Stimulated activated CD4-positive, alpha-beta T cell treated with anti-CD3 and anti-CD28 coated beads, Interleukin-15, amount 100 ng/mL, for 24 hours (primary cell): Measurements from ENCODE around the gene PLXNA4.
"Not testable (repeated sequence)": the region's sequence is repeated elsewhere in the genome, so short reads cannot be mapped to it uniquely, and the experiment has no call there.

ENCODE experiments used
- DNase-seq: peaks from one replicate; pipeline ENCODE4 v3.0.0-alpha.2; 2020

Gene PLXNA4, protein sequence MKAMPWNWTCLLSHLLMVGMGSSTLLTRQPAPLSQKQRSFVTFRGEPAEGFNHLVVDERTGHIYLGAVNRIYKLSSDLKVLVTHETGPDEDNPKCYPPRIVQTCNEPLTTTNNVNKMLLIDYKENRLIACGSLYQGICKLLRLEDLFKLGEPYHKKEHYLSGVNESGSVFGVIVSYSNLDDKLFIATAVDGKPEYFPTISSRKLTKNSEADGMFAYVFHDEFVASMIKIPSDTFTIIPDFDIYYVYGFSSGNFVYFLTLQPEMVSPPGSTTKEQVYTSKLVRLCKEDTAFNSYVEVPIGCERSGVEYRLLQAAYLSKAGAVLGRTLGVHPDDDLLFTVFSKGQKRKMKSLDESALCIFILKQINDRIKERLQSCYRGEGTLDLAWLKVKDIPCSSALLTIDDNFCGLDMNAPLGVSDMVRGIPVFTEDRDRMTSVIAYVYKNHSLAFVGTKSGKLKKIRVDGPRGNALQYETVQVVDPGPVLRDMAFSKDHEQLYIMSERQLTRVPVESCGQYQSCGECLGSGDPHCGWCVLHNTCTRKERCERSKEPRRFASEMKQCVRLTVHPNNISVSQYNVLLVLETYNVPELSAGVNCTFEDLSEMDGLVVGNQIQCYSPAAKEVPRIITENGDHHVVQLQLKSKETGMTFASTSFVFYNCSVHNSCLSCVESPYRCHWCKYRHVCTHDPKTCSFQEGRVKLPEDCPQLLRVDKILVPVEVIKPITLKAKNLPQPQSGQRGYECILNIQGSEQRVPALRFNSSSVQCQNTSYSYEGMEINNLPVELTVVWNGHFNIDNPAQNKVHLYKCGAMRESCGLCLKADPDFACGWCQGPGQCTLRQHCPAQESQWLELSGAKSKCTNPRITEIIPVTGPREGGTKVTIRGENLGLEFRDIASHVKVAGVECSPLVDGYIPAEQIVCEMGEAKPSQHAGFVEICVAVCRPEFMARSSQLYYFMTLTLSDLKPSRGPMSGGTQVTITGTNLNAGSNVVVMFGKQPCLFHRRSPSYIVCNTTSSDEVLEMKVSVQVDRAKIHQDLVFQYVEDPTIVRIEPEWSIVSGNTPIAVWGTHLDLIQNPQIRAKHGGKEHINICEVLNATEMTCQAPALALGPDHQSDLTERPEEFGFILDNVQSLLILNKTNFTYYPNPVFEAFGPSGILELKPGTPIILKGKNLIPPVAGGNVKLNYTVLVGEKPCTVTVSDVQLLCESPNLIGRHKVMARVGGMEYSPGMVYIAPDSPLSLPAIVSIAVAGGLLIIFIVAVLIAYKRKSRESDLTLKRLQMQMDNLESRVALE (N-terminal part only)

DNA sequence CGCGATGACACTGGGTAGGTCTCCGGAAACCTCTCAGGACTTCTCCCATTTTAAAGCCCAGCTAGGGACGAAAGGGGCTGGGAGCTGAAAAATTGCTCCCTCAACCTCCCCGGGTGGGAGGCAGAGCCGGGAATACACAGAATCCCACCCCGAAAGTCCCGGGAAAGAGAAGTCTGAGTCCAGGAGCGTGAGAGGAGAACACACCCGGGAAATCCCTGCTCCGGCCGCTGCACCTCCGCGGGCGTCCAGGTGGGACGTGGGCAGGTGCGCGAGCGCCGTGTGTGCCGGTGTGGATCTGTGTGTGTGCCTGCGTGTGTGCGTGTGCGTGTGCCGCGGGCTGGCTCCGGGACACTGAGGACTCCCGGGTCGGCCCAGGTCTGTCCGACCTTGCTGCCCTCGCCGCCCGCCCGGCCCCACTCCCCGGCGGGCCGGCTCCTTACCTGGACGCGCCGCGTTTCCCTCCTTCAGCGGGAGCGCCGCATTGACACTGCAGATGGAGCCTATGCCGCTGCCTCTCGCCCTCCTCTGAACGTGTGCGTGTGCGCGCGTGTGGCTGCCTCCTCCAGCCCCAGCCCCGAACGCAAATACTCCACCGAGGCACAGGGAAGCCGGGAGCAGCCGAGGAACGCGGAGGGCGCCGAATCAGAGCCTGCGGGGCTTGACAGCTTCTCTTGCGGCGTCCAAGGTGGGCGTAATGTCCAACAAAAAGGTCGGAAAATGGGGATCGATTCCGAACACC, at the start of gene PLXNA4:
PLXNA4 (minus strand) TSS at position 489 of the 739 bp plus-strand sequence. CDS start 67,777 bp downstream, outside the sequence.
- DNase-seq: peak; percentile 19

DNA sequence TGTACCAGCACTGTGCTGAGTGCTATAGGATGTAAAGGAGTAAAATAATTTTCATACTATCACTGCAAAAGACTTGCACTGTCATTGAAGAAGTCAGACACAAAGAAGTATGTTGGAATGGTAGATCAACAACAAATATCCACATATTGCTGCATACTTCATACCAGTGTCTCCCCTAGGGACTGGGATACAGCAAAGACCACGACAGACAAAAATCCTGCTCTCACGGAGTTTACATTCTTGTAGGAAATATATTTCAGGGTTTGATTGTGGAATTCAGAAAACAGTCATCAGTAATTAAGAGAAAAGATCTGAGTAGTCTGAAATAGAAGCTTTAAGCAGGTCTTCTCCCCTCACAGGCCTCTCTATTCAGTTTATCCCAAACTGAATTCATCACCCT, 49.4 kb upstream of the PLXNA4 start:
- no peak for DNase-seq

DNA sequence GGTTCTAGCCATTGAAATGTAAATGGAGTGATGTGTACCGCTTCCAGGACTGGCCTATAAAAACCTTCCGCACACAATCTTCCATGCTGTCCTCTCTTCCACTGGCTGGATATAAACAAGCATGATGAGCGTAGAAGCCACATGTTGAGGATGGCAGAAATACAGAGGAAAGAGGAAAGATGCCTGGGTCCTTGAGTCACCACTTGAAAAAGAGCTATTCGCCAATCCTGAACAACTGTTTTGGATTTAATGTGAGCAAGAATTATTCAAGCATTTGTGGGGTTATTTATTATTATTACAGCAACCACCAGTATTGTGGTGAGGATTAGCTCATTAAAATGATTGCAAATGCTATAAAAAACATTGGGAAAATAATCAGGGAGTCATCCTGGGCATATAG, 45.8 kb upstream of the PLXNA4 start:
- DNase-seq: no peak

DNA sequence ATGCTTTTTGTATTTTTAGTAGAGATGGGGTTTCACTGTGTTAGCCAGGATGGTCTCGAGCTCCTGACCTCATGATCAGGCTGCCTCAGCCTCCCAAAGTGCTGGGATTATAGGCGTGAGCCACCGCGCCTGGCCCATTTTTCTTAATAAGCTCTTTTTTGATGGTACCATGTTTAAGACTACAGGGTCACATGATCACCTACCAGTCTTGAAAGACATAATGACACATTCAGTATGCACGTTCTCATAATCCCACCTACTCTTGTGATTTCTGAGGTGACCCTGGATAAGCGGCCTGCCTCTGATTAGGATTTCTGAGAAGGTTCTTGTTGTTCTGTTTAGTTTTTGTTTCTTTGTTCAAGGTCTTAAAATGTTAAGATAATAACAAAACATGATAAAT, 43.7 kb upstream of the PLXNA4 start:
- no peak for DNase-seq

DNA sequence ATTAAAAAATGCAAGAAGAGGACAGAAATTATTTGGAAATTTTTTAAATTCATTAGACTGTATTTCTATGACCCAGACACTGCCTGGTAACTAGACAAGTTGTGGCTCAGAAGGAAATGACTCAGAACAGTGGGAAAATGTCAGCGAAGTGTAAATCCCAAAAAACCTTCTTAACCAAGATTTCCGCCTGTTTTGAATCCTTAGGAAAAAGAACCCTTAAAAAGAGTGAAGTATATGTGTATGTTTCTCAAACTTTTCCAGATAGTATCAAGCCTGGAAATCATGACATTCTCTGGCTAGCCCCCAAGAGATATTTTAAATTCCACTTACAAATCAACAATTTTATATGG, 42.7 kb upstream of the PLXNA4 start:
- DNase-seq: no peak

DNA sequence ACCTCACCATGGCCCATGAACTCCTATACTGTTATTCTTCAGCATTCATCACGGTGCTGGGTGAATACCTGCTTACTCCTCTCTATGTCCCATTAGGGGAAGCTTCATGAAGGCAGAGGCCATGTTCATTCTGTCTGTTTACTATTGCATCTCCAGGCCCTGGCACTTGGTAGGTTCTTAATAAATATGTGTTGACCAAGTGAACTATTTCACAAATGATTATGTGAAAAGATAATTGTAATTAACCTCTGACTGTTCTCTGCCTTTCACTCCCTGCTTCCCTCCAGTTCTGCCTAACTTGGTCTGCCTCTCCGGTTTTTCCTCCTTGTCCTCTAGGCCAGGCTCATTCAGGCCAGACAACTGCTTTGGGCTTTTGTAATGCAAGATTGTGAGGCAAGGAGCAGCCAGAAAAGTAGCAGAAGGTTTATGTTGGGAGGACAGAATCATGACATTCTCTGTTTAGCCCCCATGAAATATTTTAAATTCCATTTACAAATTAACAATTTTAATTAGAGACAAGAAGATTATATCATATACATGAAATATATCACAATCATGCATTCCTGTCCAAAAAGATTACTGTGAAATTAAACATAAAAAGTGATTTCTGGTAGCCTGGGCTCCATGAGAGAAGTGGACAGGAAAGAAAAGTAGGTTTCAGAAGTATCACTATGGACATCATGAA, 42.1 kb upstream of the PLXNA4 start:
- no peak for DNase-seq

- no peak for DNase-seq
Observed at GRCh38 chr7:132614428-132615318, 38.4 kb upstream of the PLXNA4 start.

DNA sequence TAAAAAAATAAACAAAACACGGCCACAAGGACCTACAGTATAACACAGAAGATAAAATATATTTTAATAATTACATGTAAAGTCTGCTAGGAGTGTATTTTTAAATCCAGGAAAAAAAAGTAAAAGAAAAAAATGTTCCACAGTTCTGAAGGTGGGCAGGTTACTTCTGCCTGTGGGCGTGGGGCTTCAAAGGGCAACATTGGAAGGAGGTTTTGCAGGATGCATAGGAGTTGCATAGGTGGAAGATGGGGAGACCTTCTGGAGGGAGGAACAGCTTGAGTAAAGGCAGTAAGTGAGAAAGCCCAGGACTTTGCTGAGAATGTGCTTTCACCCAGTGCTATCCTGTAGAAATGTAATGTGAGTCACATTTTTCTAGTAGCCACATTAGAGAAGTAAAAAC, 37.5 kb upstream of the PLXNA4 start:
- no peak for DNase-seq

DNA sequence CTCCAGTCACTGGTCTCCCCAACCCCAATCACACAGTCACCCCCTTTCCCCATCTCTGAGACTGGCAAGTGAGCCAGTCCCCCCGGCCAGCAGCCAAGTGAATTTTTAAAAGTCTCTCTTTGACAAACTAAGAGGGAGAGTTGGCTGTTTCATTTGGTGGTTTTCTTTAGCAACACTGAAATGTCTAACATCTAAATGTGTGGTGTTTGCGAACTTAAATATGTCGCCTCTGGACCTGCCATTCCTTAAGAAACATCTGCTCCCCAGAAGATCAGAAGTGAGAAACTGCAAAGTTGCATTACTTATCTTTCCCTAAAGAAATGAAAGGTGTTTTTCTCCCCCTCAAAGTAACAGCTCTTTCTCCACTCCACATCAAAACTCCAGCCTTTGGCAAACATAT, 34.7 kb upstream of the PLXNA4 start:
- no peak for DNase-seq

DNA sequence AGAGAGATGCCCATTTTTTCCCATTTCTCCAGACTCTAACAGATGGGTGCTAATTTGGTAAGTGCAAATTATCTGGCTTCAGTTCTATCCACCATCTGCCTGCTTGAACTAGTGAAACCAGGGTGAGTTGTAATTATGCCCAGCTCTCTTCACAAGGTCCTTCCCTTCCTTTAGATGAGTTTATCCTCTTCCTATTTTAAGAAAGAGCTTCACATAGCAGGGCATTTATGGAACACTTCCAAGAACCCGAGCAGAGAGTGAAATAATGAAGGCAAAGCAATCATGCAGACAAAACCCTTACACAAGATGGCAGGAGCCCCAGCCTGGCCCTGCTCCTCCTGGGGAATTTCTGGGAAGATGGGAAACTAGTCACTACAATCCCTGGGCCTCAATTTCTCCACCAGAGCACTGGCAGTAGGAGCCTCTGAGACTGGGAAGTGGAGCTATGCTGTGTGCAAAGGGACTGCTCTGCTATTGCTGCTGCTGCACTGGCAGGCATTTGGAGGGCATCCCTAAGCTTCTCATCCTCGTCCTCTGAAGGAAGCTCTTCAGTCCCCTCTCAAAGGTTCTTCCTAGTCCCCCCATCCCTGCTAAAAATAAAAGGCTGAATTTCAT, 33.7 kb upstream of the PLXNA4 start:
- no peak for DNase-seq

DNA sequence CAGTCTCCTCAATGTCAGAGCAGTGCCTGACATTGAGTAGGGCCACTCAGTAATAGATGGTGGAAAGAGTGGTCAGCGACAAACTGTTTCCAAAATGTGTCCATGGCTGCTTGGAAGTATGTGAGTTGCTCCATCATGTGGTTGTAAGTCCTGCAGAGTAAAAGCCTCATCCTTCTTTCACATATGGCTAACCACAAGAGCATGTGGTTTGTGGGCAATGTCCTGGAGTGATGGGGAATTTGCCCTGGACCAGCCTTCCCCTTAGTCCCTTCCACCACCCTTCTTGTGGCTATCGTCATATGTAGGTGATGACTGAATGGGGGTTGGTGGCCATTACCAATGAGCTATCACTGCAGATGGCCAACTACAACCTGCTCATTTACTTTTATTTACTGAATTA, 33.0 kb upstream of the PLXNA4 start:
- DNase-seq: no peak

DNA sequence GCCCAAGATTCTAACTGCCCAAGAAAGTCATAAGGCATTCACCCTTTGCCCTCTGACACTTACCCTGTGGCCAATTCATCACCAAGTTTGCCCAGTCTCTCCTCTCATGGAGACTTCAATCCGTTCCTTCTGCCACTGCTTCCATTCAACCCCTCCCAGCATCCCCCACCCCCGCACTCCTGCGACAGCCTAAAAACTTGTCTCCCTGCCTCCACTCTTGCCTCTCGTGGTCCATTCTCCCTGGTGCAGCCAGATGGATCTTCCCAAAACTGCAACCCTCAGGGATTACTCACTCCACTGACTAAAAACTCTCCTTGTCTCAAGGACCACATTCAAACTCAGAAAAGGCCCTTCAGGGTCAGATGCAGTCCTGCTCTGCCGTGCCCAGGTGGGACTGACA, 32.3 kb upstream of the PLXNA4 start:
- DNase-seq: no peak

DNA sequence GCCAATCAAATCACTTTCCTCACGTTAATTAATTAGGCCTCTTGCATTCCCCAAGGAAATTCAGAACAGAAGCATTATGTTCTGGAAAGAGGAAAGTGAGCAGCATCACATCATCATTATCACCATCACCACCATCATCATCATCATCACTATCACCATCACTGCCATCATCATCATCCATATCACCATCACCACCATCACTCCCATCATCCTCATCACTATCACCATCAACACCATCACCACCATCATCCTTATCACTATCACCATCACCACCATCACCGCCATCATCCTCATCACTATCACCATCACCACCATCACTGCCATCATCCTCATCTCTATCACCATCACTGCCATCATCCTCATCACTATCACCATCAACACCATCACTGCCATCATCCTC, 31.4 kb upstream of the PLXNA4 start:
- no peak for DNase-seq

- no peak for DNase-seq
Observed at GRCh38 chr7:132604121-132604520, 27.9 kb upstream of the PLXNA4 start.

DNA sequence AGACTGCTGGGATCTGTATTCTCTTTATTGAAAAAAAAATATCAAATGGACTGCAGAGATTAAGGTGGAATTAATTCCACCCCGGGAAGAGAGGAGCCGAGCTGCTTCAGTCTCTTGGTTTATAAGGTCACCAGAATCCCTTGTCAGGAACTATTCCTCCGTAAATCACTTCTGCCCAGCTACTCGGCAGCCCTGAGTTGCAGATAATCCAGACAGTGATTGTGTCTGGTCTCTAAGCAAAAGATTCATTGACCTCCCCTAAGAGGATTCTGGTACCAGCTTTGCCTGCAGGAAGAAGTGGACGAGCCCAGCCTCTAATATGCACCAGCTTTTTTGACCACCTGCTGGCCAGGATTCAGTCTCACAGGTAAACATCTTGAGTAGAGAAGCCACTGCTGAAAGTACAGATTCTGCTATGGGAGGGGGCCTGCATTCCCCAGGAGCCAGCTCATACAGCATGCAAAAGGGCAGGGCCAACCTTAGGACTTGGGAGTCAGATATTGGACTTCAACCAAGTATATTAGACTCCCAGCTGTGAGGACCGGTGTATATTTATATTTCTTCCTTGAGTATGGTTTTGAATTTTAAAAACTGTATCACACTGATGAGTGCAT, 27.1 kb upstream of the PLXNA4 start:
- DNase-seq: no peak

- no peak for DNase-seq
Observed at GRCh38 chr7:132601783-132602182, 25.5 kb upstream of the PLXNA4 start.

- DNase-seq: no peak
Observed at GRCh38 chr7:132596588-132596987, 20.3 kb upstream of the PLXNA4 start.

DNA sequence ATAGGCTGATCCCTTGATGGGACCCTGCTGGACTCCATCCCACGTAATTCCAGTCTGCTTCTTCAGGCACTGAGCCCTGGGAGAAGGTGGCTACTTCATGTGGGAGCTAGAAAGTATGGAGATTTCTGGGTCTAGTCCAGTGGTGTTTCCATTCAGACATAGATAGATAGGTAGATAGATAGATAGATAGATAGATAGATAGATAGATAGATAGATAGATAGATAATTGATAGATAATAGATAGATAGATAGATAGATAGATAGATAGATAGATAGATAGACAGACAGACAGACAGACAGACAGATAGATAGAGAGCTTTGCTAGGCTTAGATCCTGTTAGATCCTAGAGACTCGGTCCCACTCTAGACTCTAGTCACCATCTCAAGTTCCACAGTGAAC, 18.5 kb upstream of the PLXNA4 start:
- not testable (repeated sequence) for DNase-seq

DNA sequence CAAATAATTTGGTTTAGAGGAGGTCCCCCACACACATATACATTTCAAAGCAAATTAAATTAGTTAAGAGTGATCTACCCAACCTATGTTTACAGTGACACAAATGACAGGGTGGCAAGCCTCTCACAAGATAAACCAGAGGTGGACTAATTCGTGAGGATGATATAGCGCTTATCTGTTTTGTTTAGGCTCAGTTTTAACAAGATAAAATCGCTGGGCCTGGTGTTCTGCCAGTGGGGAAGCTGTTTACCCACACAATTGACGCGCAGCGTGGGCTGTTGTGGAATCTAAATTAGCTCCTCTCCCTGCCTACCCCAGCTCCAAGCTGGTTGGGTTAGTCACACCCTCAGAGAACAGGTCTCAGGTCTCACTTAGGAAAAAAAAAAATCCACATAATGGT, 16.7 kb upstream of the PLXNA4 start:
- no peak for DNase-seq
